Stimulated activated CD8-positive, alpha-beta memory T cell treated with anti-CD3 and anti-CD28 coated beads, Interleukin-15, amount 100 ng/mL, for 4 hours (primary cell): ENCODE measurements around the gene MBD2.
"Not testable (repeated sequence)": the region's sequence is repeated elsewhere in the genome, so short reads cannot be mapped to it uniquely, and the experiment has no call there.

ENCODE experiments used
- DNase-seq, 2 donors: peaks; one replicate each; pipeline ENCODE4 v3.0.0-alpha.2; 2020; ENCODE audit warnings: low read depth in 2 of 2

Gene MBD2

GRCh38 chr18:54224379-54225014 lies at the start of gene MBD2:
Gene MBD2 (minus strand): TSS chr18:54224669. CDS start chr18:54224559, 110 bp downstream.
- DNase-seq = peak; percentile 87 to 91

GRCh38 chr18:54269893-54270844 lies 45.7 kb upstream of the MBD2 start:
- peak in 1 of 2 donors; percentile 16 for DNase-seq

- no peak for DNase-seq
These were observed 44.3 kb upstream of the MBD2 start for GRCh38 chr18:54268751-54269150.

- DNase-seq = no peak
These were observed 43.2 kb upstream of the MBD2 start for GRCh38 chr18:54267701-54268100.

GRCh38 chr18:54263904-54264336 lies 39.5 kb upstream of the MBD2 start:
- DNase-seq = no peak

GRCh38 chr18:54261894-54262293 lies 37.4 kb upstream of the MBD2 start:
- DNase-seq = no peak

GRCh38 chr18:54260396-54261072 lies 36.1 kb upstream of the MBD2 start:
- DNase-seq = no peak

GRCh38 chr18:54257818-54258217 lies 33.3 kb upstream of the MBD2 start:
- DNase-seq = not testable (repeated sequence)

- no peak for DNase-seq
These were observed 32.5 kb upstream of the MBD2 start for GRCh38 chr18:54257015-54257414.

- no peak for DNase-seq
These were observed 30.7 kb upstream of the MBD2 start for GRCh38 chr18:54255141-54255540.

- no peak for DNase-seq
These were observed 29.8 kb upstream of the MBD2 start for GRCh38 chr18:54254265-54254758.

- DNase-seq = no peak
These were observed 27.3 kb upstream of the MBD2 start for GRCh38 chr18:54251606-54252390.

- DNase-seq = no peak
These were observed 26.4 kb upstream of the MBD2 start for GRCh38 chr18:54250846-54251261.

GRCh38 chr18:54247511-54248175 lies 23.2 kb upstream of the MBD2 start:
- no peak for DNase-seq

- no peak for DNase-seq
These were observed 17.9 kb upstream of the MBD2 start for GRCh38 chr18:54242327-54242726.

GRCh38 chr18:54241483-54241882 lies 17.0 kb upstream of the MBD2 start:
- no peak for DNase-seq

- DNase-seq = no peak
These were observed 16.2 kb upstream of the MBD2 start for GRCh38 chr18:54240629-54241107.

- no peak for DNase-seq
These were observed 15.1 kb upstream of the MBD2 start for GRCh38 chr18:54239601-54240000.

- DNase-seq = no peak
These were observed 14.6 kb upstream of the MBD2 start for GRCh38 chr18:54239091-54239490.

- DNase-seq = no peak
These were observed 13.9 kb upstream of the MBD2 start for GRCh38 chr18:54238173-54238936.
